SK-N-SH (cell line): ENCODE results near the gene STAT1. TPM values are rescaled to one million over a fixed set of nuclear protein-coding genes. Genes with fewer than 3 reads are reported as not detected.

ENCODE experiments used
- CTCF ChIA-PET: fragments of 300-600, 350-600 bp; formaldehyde crosslinking; extraction: SDS; loops from one replicate; lab custom pipeline; 2021; lab: Yijun Ruan, JAX
- POLR2A ChIA-PET: fragments of 350-600 bp; sonication (Branson Sonifier 250); formaldehyde crosslinking; extraction: SDS; loops from one replicate; lab custom pipeline; 2020; ENCODE audit warnings: antibody characterized with exemption, inconsistent platforms; lab: Yijun Ruan, JAX
- DNase-seq: peaks from one replicate; pipeline ENCODE4 v3.0.0; 2012
- H2AFZ ChIP-seq: fragments of 200-600 bp; sonication (generic); 2 replicates; pipeline ENCODE4 v1.8.1; 2016; ENCODE audit warnings: antibody characterized with exemption, mild to moderate bottlenecking, low read depth
- H3F3A ChIP-seq: fragments of 200-600 bp; sonication (generic); replicated peaks from 2 replicates; pipeline ENCODE3; 2016; ENCODE audit warnings: antibody characterized with exemption, mild to moderate bottlenecking; ENCODE audit not compliant: insufficient read depth
- H3K27ac ChIP-seq, 2 experiments: fragments of 200-500 bp in 1 of 2; fragments of 200-600 bp in 1 of 2; sonication (Bioruptor generic) in 1 of 2; sonication (generic), shearing (Covaris generic) in 1 of 2; 2 replicates each; pipeline versions ENCODE4 v1.5.1 to v1.6.1; 2014 to 2016; ENCODE audit warnings: low read depth in 2 of 2, inconsistent platforms in 1 of 2, low read length in 1 of 2, mild to moderate bottlenecking in 1 of 2, mixed read lengths in 1 of 2
- H3K27me3 ChIP-seq: fragments of 200-600 bp; sonication (generic), shearing (Covaris generic); 2 replicates; pipeline ENCODE4 v1.6.1; 2016; ENCODE audit warnings: mixed run types; ENCODE audit not compliant: insufficient read depth
- H3K36me3 ChIP-seq, 2 experiments: fragments of 200-500 bp in 1 of 2; fragments of 200-600 bp in 1 of 2; sonication (Bioruptor generic) in 1 of 2; sonication (generic) in 1 of 2; replicated peaks in 1 of 2; 2 replicates each; pipeline versions ENCODE3 to v1.5.1; 2014 to 2016; ENCODE audit warnings: low read length in 1 of 2, mild to moderate bottlenecking in 1 of 2; ENCODE audit not compliant: insufficient read depth in 2 of 2, control insufficient read depth in 1 of 2
- H3K4me1 ChIP-seq, 2 experiments: fragments of 200-500 bp in 1 of 2; fragments of 200-600 bp in 1 of 2; sonication (Bioruptor generic) in 1 of 2; sonication (generic), shearing (Covaris generic) in 1 of 2; 2 replicates each; pipeline versions ENCODE4 v1.5.1 to v1.6.1; 2014 to 2016; ENCODE audit warnings: low read depth in 1 of 2, low read length in 1 of 2, mixed run types in 1 of 2; ENCODE audit not compliant: insufficient read depth in 2 of 2, control insufficient read depth in 1 of 2
- H3K4me2 ChIP-seq: fragments of 200-600 bp; sonication (generic), shearing (Covaris generic); 2 replicates; pipeline ENCODE4 v1.6.1; 2017; ENCODE audit warnings: mixed run types
- H3K4me3 ChIP-seq, 2 experiments: fragments of 200-500 bp in 1 of 2; fragments of 200-600 bp in 1 of 2; sonication (Bioruptor generic) in 1 of 2; sonication (generic), shearing (Covaris generic) in 1 of 2; 2 replicates each; pipeline versions ENCODE4 v1.5.1 to v1.8.1; 2014 to 2016; ENCODE audit warnings: low read depth in 2 of 2, inconsistent platforms in 1 of 2, low read length in 1 of 2, mild to moderate bottlenecking in 1 of 2, mixed read lengths in 1 of 2, moderate library complexity in 1 of 2
- H3K79me2 ChIP-seq: fragments of 200-600 bp; sonication (generic); 2 replicates; pipeline ENCODE4 v1.8.1; 2017; ENCODE audit warnings: mild to moderate bottlenecking; ENCODE audit not compliant: insufficient read depth
- H3K9ac ChIP-seq: fragments of 200-600 bp; sonication (generic); 2 replicates; pipeline ENCODE4 v1.6.1; 2017; ENCODE audit warnings: mixed run types
- H3K9me2 ChIP-seq: fragments of 200-600 bp; sonication (generic); 2 replicates; pipeline ENCODE4 v1.6.1; 2017; ENCODE audit warnings: mixed run types
- H3K9me3 ChIP-seq: fragments of 200-600 bp; sonication (generic); 2 replicates; pipeline ENCODE4 v1.6.1; 2017; ENCODE audit warnings: mixed run types, mild to moderate bottlenecking, moderate library complexity
- H4K20me1 ChIP-seq: fragments of 200-600 bp; sonication (generic); 2 replicates; pipeline ENCODE4 v1.6.1; 2017; ENCODE audit warnings: mild to moderate bottlenecking, mixed run types; ENCODE audit not compliant: insufficient read depth
- CHD2 ChIP-seq: fragments of 150-350 bp; IDR thresholded peaks from 2 replicates; pipeline ENCODE4 v1.6.1; 2018; ENCODE audit warnings: low read length; ENCODE audit not compliant: partially characterized antibody
- CTCF ChIP-seq: fragments of 200-600 bp; sonication (generic); IDR thresholded peaks from 2 replicates; pipeline ENCODE4 v1.6.1; 2017; ENCODE audit warnings: antibody characterized with exemption, mild to moderate bottlenecking, moderate library complexity
- ELF1 ChIP-seq: IDR thresholded peaks from 2 replicates; pipeline ENCODE4 v1.4.0; 2012
- EZH2phosphoT487 ChIP-seq: fragments of 200-600 bp; sonication (generic); IDR thresholded peaks from 2 replicates; pipeline ENCODE4 v1.6.1; 2017; ENCODE audit warnings: low read depth, mixed run types, mild to moderate bottlenecking, antibody characterized with exemption, moderate library complexity, borderline replicate concordance
- FOXJ3 ChIP-seq: sonication (generic); formaldehyde crosslinking; IDR thresholded peaks from 2 replicates; pipeline ENCODE4 v1.5.1; 2020; ENCODE audit warnings: mild to moderate bottlenecking, missing genetic modification reagents
- GABPA ChIP-seq: IDR thresholded peaks from 2 replicates; pipeline ENCODE4 v1.4.0; 2012; ENCODE audit warnings: low read depth, mild to moderate bottlenecking
- IRF3 ChIP-seq: fragments of 150-350 bp; IDR thresholded peaks from 2 replicates; pipeline ENCODE4 v1.6.1; 2016; ENCODE audit warnings: mild to moderate bottlenecking, low read depth, low read length
- JUND ChIP-seq: IDR thresholded peaks from 2 replicates; pipeline ENCODE4 v1.4.0; 2012
- MAX ChIP-seq: IDR thresholded peaks from 2 replicates; pipeline ENCODE4 v1.4.0; 2012; ENCODE audit warnings: low read depth
- NFIC ChIP-seq: IDR thresholded peaks from 2 replicates; pipeline ENCODE4 v1.4.0; 2012; ENCODE audit warnings: borderline replicate concordance
- REST ChIP-seq: IDR thresholded peaks from 2 replicates; pipeline ENCODE4 v1.6.1; 2012; ENCODE audit warnings: mild to moderate bottlenecking, low read depth, low read length, moderate library complexity
- RFX5 ChIP-seq: IDR thresholded peaks from 2 replicates; pipeline ENCODE4 v1.6.1; 2012; ENCODE audit warnings: mild to moderate bottlenecking, improper control_type of control experiment, low read length
- SIN3A ChIP-seq: IDR thresholded peaks from 2 replicates; pipeline ENCODE4 v1.6.1; 2012; ENCODE audit warnings: low read depth, mild to moderate bottlenecking, low read length, moderate library complexity, borderline replicate concordance
- TEAD4 ChIP-seq: IDR thresholded peaks from 2 replicates; pipeline ENCODE4 v1.4.0; 2012; ENCODE audit warnings: mild to moderate bottlenecking, borderline replicate concordance; ENCODE audit not compliant: insufficient read depth
- USF1 ChIP-seq: IDR thresholded peaks from 2 replicates; pipeline ENCODE4 v1.4.0; 2012; ENCODE audit warnings: low read depth, borderline replicate concordance
- ZBTB33 ChIP-seq: IDR thresholded peaks from 2 replicates; pipeline ENCODE4 v1.4.0; 2012; ENCODE audit warnings: low read depth, borderline replicate concordance
- WGBS: methylation state at CpG from one replicate; pipeline ENCODE4 v1.1.6; 2017; ENCODE audit warnings: low lambda C conversion rate; 5-methylcytosine and 5-hydroxymethylcytosine counted together
- polyA plus RNA-seq, 3 experiments: library from polyadenylated mRNA; depleted of rRNA; stranded (reverse); fragments of >200 nt; gene quantifications; 2 replicates each; pipeline ENCODE4 v1.2.3, GENCODE V29; 2012

STAT1 gene
- polyA plus RNA-seq, 1 of the 3 experiments (the other 2 are of a cell fraction) = 22.1 TPM

- no peak overlapping the region for H3K4me2 ChIP-seq
- H3F3A ChIP-seq = no peaks in the 10 kb centered on the region
- POLR2A ChIA-PET = no interaction called here
- H3K27me3 ChIP-seq = no peaks in the 10 kb centered on the region
- H3K27ac ChIP-seq = no peak overlapping the region
- no peak for DNase-seq
- TF ChIP-seq EZH2phosphoT487 (no peak), USF1 (no peak), CHD2 (no peak), CTCF (no peak), SIN3A (no peak), JUND (no peak), TEAD4 (no peak), IRF3 (no peak), RFX5 (no peak), ELF1 (no peak)
- TF ChIP-seq, all 33 proteins: peak for 0
- Histone ChIP-seq H2AFZ (no peak overlapping the region), H3K4me1 (peaks cover 6 to 21% of the 10 kb centered on the region in 2 experiments; a peak in 2 of 4 replicates), H3K36me3 (peaks cover 59 to 71% of the 10 kb centered on the region in 2 experiments), H4K20me1 (no peaks in the 10 kb centered on the region), H3K9ac (no peak overlapping the region), H3K4me3 (no peak overlapping the region), H3K9me2 (no peaks in the 10 kb centered on the region), H3K9me3 (no peaks in the 10 kb centered on the region), H3K79me2 (peaks cover 32% of the 10 kb centered on the region)
- CTCF ChIA-PET = interaction anchor here (0.9 to 1.5 kb wide), 6 partner anchors 8 to 227 kb away, joined by 3 to 5 read pairs (median 3); no protein-coding TSS in a partner anchor
These were observed 5.7 kb downstream of the STAT1 start for GRCh38 chr2:191008286-191008685.

- H3K27me3 ChIP-seq = no peaks in the 10 kb centered on the region
- H3K9me3 ChIP-seq = no peaks in the 10 kb centered on the region
- H3K4me2 ChIP-seq = no peak overlapping the region
- H3K27ac ChIP-seq = peak overlapping the region in 1 of 2 experiments; percentile 2; a peak in 2 of 4 replicates
- POLR2A ChIA-PET = interaction anchor here (0.6 kb wide), 1 partner anchor 118 kb away, joined by 3 read pairs; no protein-coding TSS in a partner anchor
- no peaks in the 10 kb centered on the region for H4K20me1 ChIP-seq
- H3K4me1 ChIP-seq = peaks cover 0 to 12% of the 10 kb centered on the region in 2 experiments; a peak in 2 of 4 replicates
- H3K9me2 ChIP-seq = no peaks in the 10 kb centered on the region
- H2AFZ ChIP-seq = no peak overlapping the region
- no peak overlapping the region for H3K9ac ChIP-seq
- H3K36me3 ChIP-seq = peaks cover 68 to 81% of the 10 kb centered on the region in 2 experiments
- CTCF ChIA-PET = interaction anchor here (0.9 to 1.5 kb wide), 4 partner anchors 10 to 226 kb away, joined by 3 to 5 read pairs (median 4); no protein-coding TSS in a partner anchor
- 73% methylated on average over 4 of the region's 4 CpGs for WGBS
- peaks cover 21% of the 10 kb centered on the region for H3K79me2 ChIP-seq
- DNase-seq = peak; percentile 39
- no peaks in the 10 kb centered on the region for H3F3A ChIP-seq
- H3K4me3 ChIP-seq = no peak overlapping the region
- TF ChIP-seq ZBTB33 = no peak
- TF ChIP-seq REST = peak; percentile 75; the same call in 1 of the 2 replicates
- no peak for TF ChIP-seq FOXJ3 (CRISPR knock-in tag)
- no peak for TF ChIP-seq NFIC
- TF ChIP-seq JUND = no peak
- no peak for TF ChIP-seq RFX5
- TF ChIP-seq GABPA = no peak
- TF ChIP-seq MAX = no peak
These were observed 6.8 kb downstream of the STAT1 start for GRCh38 chr2:191006997-191007783.
